Epithelial cell of esophagus (primary cell): Measurements from ENCODE around the gene KLF1.
"Not testable (repeated sequence)": the region's sequence is repeated elsewhere in the genome, so short reads cannot be mapped to it uniquely, and the experiment has no call there.

Experiments
- DNase-seq: peaks from one replicate; pipeline ENCODE4 v3.0.0; 2010; ENCODE audit warnings: low read depth
- H3K4me3 ChIP-seq: 2 replicates; pipeline ENCODE4 v1.5.1; 2011; ENCODE audit warnings: mild to moderate bottlenecking, low read length, control low read depth
- CTCF ChIP-seq: IDR thresholded peaks from 2 replicates; pipeline ENCODE4 v1.5.1; 2011; ENCODE audit warnings: low read depth, mild to moderate bottlenecking, low read length, control low read depth, inconsistent platforms; ENCODE audit not compliant: insufficient read depth; ENCODE audit errors: missing control alignments

Gene KLF1

DNA sequence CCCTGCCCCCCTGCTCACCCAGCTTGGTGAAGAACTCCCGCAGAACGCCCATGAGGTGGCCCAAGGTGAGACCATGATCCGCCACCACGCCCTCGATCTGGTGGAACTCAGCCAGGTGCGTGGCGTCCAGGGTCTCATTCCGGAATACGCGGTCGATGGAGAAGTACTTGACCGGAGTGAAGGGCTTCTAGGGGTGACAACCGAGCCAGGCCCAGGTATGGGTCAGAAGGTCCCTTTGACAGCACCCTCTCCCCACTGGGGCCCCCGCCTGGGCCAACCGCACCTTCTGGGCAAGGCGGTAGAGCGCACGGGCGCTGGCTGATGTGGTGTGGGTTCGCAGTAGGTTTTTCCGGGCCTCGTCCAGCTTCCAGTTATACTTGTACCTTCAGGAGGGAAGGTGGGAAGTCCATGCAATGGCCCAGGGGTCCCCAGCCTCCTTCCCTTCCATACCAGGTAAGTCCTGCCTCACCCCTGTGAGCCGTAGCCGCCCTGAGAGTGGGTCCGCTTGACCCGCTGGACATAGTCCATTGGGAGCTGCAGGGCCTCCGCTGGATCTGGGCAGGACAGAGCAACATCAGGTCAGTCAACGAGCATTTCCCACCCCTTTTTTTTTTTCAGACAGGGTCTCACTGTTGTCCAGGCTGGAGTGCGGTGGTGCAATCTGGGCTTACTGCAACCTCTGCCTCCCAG, 37.8 kb upstream of the KLF1 start:
- no peak overlapping the region for H3K4me3 ChIP-seq
- no peak for DNase-seq
- no peak for TF ChIP-seq CTCF

GRCh38 chr19:12922959-12923358, 36.0 kb upstream of the KLF1 start:
- H3K4me3 ChIP-seq: no peak overlapping the region

GRCh38 chr19:12921047-12921446, 34.0 kb upstream of the KLF1 start:
- TF ChIP-seq CTCF: no peak
- H3K4me3 ChIP-seq: no peak overlapping the region
- no peak for DNase-seq

More at GRCh38 chr19:12922959-12923358, 36.0 kb upstream of the KLF1 start:
- DNase-seq: no peak
- TF ChIP-seq CTCF: no peak

- no peak for DNase-seq
- TF ChIP-seq CTCF: no peak
- no peak overlapping the region for H3K4me3 ChIP-seq
These were observed 31.3 kb upstream of the KLF1 start for GRCh38 chr19:12918253-12918652.

- DNase-seq, H3K4me3 ChIP-seq: not testable (repeated sequence)
These were observed 28.9 kb upstream of the KLF1 start for GRCh38 chr19:12915860-12916259.

GRCh38 chr19:12913851-12914690, 27.1 kb upstream of the KLF1 start:
- DNase-seq: no peak
- H3K4me3 ChIP-seq: no peak overlapping the region

More at GRCh38 chr19:12913851-12914690, 27.1 kb upstream of the KLF1 start:
- TF ChIP-seq CTCF: no peak
